ENCODE data around the gene TTC28. TPM values are rescaled to one million over a fixed set of nuclear protein-coding genes. Genes with fewer than 3 reads are reported as not detected.

Gene TTC28
- total and polyA plus RNA-seq, 4 donors, result 3.1 to 74.9 (median 26.1) TPM

GRCh38 chr22:27962268-27963044 is 717.2 kb downstream of the TTC28 start:
- Histone ChIP-seq H3K27me3 (ENCODE audit: control insufficient read depth in 1 of 2, insufficient read depth in 2 of 2, low read length in 1 of 2) (no peaks in the 10 kb centered on the region), H3K27ac (ENCODE audit: low read depth in 1 of 2, low read length in 2 of 2) (no peak overlapping the region), H3K9me3 (ENCODE audit: control insufficient read depth, low read length) (no peaks in the 10 kb centered on the region), H3K4me1 (ENCODE audit: control insufficient read depth in 1 of 2, insufficient read depth in 2 of 2, low read length in 2 of 2) (peaks cover 3 to 8% of the 10 kb centered on the region in 2 donors), H3K4me3 (ENCODE audit: low read length in 2 of 2) (no peak overlapping the region), H3K36me3 (ENCODE audit: control insufficient read depth in 1 of 2, insufficient read depth in 2 of 2, low read length in 1 of 2) (no peaks in the 10 kb centered on the region)
- 56% methylated on average over 9 of the region's 9 CpGs for WGBS, 2 donors
- ATAC-seq (ENCODE audit: low FRiP score) (peak; percentile 59), DNase-seq (no peak)
- intact Hi-C loops (cut with DNase I), result no loop called here

DNA sequence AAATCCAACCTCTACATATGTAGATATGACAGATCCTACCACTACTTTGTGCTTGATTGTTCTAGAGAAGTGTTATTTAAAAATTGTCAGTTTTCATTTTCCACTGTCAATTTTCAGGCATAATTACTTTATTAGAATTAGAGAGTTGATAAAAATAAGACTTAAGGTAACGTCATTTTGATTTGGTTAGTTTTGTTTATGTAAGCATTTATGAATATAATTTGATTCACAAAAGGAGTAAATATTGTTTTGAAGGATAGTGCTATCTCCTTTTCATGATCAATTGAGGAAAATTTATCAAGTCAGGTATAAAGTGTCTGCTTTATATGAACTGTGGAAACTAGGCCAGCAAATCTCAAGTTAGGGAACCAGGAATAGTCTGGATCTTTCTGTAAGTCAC is 718.0 kb downstream of the TTC28 start:
- ATAC-seq (ENCODE audit: low FRiP score), result no peak
- H3K4me1 ChIP-seq (ENCODE audit: control insufficient read depth in 1 of 2, insufficient read depth in 2 of 2, low read length in 2 of 2), result peaks cover 3 to 8% of the 10 kb centered on the region in 2 donors
- no peak for DNase-seq
- intact Hi-C loops (cut with DNase I), result no loop called here
- H3K27ac ChIP-seq (ENCODE audit: low read depth in 1 of 2, low read length in 2 of 2), result no peak overlapping the region
- no peaks in the 10 kb centered on the region for H3K36me3 ChIP-seq (ENCODE audit: control insufficient read depth in 1 of 2, insufficient read depth in 2 of 2, low read length in 1 of 2)
- H3K4me3 ChIP-seq (ENCODE audit: low read length in 2 of 2), result no peak overlapping the region
- H3K9me3 ChIP-seq (ENCODE audit: control insufficient read depth, low read length), result no peaks in the 10 kb centered on the region
- 56 to 63% methylated on average over 1 of the region's 1 CpG for WGBS, 2 donors
- no peaks in the 10 kb centered on the region for H3K27me3 ChIP-seq (ENCODE audit: control insufficient read depth in 1 of 2, insufficient read depth in 2 of 2, low read length in 1 of 2)

- ATAC-seq (ENCODE audit: low FRiP score), result no peak
These were observed 718.5 kb downstream of the TTC28 start for GRCh38 chr22:27961182-27961581.

GRCh38 chr22:27959335-27960090 is 720.1 kb downstream of the TTC28 start:
- Histone ChIP-seq H3K27me3 (ENCODE audit: control insufficient read depth in 1 of 2, insufficient read depth in 2 of 2, low read length in 1 of 2) (no peaks in the 10 kb centered on the region), H3K4me1 (ENCODE audit: control insufficient read depth in 1 of 2, insufficient read depth in 2 of 2, low read length in 2 of 2) (peaks cover 3 to 8% of the 10 kb centered on the region in 2 donors), H3K4me3 (ENCODE audit: low read length in 2 of 2) (no peak overlapping the region), H3K9me3 (ENCODE audit: control insufficient read depth, low read length) (no peaks in the 10 kb centered on the region), H3K27ac (ENCODE audit: low read depth in 1 of 2, low read length in 2 of 2) (no peak overlapping the region), H3K36me3 (ENCODE audit: control insufficient read depth in 1 of 2, insufficient read depth in 2 of 2, low read length in 1 of 2) (no peaks in the 10 kb centered on the region)
- ATAC-seq (ENCODE audit: low FRiP score) (no peak), DNase-seq (no peak)
- 49 to 60% methylated on average over 8 of the region's 8 CpGs for WGBS, 2 donors
- intact Hi-C loops (cut with DNase I), result no loop called here

More at GRCh38 chr22:27961182-27961581, 718.5 kb downstream of the TTC28 start:
- no peaks in the 10 kb centered on the region for H3K27me3 ChIP-seq (ENCODE audit: control insufficient read depth in 1 of 2, insufficient read depth in 2 of 2, low read length in 1 of 2)
- H3K4me3 ChIP-seq (ENCODE audit: low read length in 2 of 2), result no peak overlapping the region
- no peak overlapping the region for H3K27ac ChIP-seq (ENCODE audit: low read depth in 1 of 2, low read length in 2 of 2)
- intact Hi-C loops (cut with DNase I), result no loop called here
- no peaks in the 10 kb centered on the region for H3K36me3 ChIP-seq (ENCODE audit: control insufficient read depth in 1 of 2, insufficient read depth in 2 of 2, low read length in 1 of 2)
- H3K9me3 ChIP-seq (ENCODE audit: control insufficient read depth, low read length), result no peaks in the 10 kb centered on the region
- H3K4me1 ChIP-seq (ENCODE audit: control insufficient read depth in 1 of 2, insufficient read depth in 2 of 2, low read length in 2 of 2), result peaks cover 3 to 8% of the 10 kb centered on the region in 2 donors
- WGBS, 2 donors, result 26 to 34% methylated on average over 4 of the region's 4 CpGs
- no peak for DNase-seq

DNA sequence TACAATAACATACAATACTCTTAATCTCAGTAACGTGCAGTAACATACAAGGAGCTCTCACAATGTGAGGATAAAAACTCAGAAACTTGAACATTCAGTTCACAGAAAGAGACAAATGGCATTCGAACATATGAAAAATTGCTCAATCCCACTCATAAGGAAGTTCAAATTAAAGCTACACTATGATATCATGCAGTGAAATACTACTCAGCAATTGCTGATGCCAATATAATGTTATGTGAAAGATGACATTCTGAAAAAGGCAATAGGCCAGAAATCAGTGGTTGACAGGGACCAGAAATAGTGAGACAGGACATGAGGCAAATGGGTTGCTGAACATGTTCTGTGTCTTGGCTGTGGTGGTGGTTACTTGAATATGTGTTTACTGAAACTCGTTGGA is 726.9 kb downstream of the TTC28 start:
- H3K4me3 ChIP-seq (ENCODE audit: low read length in 2 of 2), result no peak overlapping the region
- H3K36me3 ChIP-seq (ENCODE audit: control insufficient read depth in 1 of 2, insufficient read depth in 2 of 2, low read length in 1 of 2), result no peaks in the 10 kb centered on the region
- WGBS, 2 donors, result 75 to 87% methylated on average over 3 of the region's 3 CpGs
- DNase-seq (no peak), ATAC-seq (ENCODE audit: low FRiP score) (no peak)
- H3K9me3 ChIP-seq (ENCODE audit: control insufficient read depth, low read length), result no peaks in the 10 kb centered on the region
- H3K27ac ChIP-seq (ENCODE audit: low read depth in 1 of 2, low read length in 2 of 2), result no peak overlapping the region
- H3K4me1 ChIP-seq (ENCODE audit: control insufficient read depth in 1 of 2, insufficient read depth in 2 of 2, low read length in 2 of 2), result peaks cover 0 to 2% of the 10 kb centered on the region in 2 donors
- intact Hi-C loops (cut with DNase I), result no loop called here
- H3K27me3 ChIP-seq (ENCODE audit: control insufficient read depth in 1 of 2, insufficient read depth in 2 of 2, low read length in 1 of 2), result no peaks in the 10 kb centered on the region

- Histone ChIP-seq H3K9me3 (ENCODE audit: control insufficient read depth, low read length) (no peaks in the 10 kb centered on the region), H3K36me3 (ENCODE audit: control insufficient read depth in 1 of 2, insufficient read depth in 2 of 2, low read length in 1 of 2) (no peaks in the 10 kb centered on the region), H3K4me3 (ENCODE audit: low read length in 2 of 2) (no peak overlapping the region), H3K27me3 (ENCODE audit: control insufficient read depth in 1 of 2, insufficient read depth in 2 of 2, low read length in 1 of 2) (no peaks in the 10 kb centered on the region), H3K27ac (ENCODE audit: low read depth in 1 of 2, low read length in 2 of 2) (no peak overlapping the region), H3K4me1 (ENCODE audit: control insufficient read depth in 1 of 2, insufficient read depth in 2 of 2, low read length in 2 of 2) (peaks cover 0 to 2% of the 10 kb centered on the region in 2 donors)
- no peak for DNase-seq
- intact Hi-C loops (cut with DNase I), result no loop called here
- ATAC-seq (ENCODE audit: low FRiP score), result no peak
- WGBS, 2 donors, result 80 to 83% methylated on average over 3 of the region's 3 CpGs
These were observed 727.5 kb downstream of the TTC28 start for GRCh38 chr22:27952091-27952490.

- Histone ChIP-seq H3K36me3 (ENCODE audit: control insufficient read depth in 1 of 2, insufficient read depth in 2 of 2, low read length in 1 of 2) (no peaks in the 10 kb centered on the region), H3K27me3 (ENCODE audit: control insufficient read depth in 1 of 2, insufficient read depth in 2 of 2, low read length in 1 of 2) (no peaks in the 10 kb centered on the region), H3K27ac (ENCODE audit: low read depth in 1 of 2, low read length in 2 of 2) (no peak overlapping the region), H3K4me1 (ENCODE audit: control insufficient read depth in 1 of 2, insufficient read depth in 2 of 2, low read length in 2 of 2) (peaks cover 0 to 2% of the 10 kb centered on the region in 2 donors), H3K9me3 (ENCODE audit: control insufficient read depth, low read length) (no peaks in the 10 kb centered on the region), H3K4me3 (ENCODE audit: low read length in 2 of 2) (no peak overlapping the region)
- intact Hi-C loops (cut with DNase I), result no loop called here
- no peak for DNase-seq
- WGBS, 2 donors, result 90 to 91% methylated on average over 3 of the region's 3 CpGs
- no peak for ATAC-seq (ENCODE audit: low FRiP score)
These were observed 730.2 kb downstream of the TTC28 start for GRCh38 chr22:27949421-27949820.

- intact Hi-C loops (cut with DNase I), result no loop called here
- 86 to 89% methylated on average over 2 of the region's 2 CpGs for WGBS, 2 donors
- H3K27ac ChIP-seq (ENCODE audit: low read depth in 1 of 2, low read length in 2 of 2), result no peak overlapping the region
- ATAC-seq (ENCODE audit: low FRiP score), result no peak
- H3K4me3 ChIP-seq (ENCODE audit: low read length in 2 of 2), result no peak overlapping the region
- no peaks in the 10 kb centered on the region for H3K9me3 ChIP-seq (ENCODE audit: control insufficient read depth, low read length)
- H3K36me3 ChIP-seq (ENCODE audit: control insufficient read depth in 1 of 2, insufficient read depth in 2 of 2, low read length in 1 of 2), result no peaks in the 10 kb centered on the region
- DNase-seq, result no peak
- no peaks in the 10 kb centered on the region for H3K27me3 ChIP-seq (ENCODE audit: control insufficient read depth in 1 of 2, insufficient read depth in 2 of 2, low read length in 1 of 2)
- peaks cover 0 to 2% of the 10 kb centered on the region in 2 donors for H3K4me1 ChIP-seq (ENCODE audit: control insufficient read depth in 1 of 2, insufficient read depth in 2 of 2, low read length in 2 of 2)
These were observed 731.1 kb downstream of the TTC28 start for GRCh38 chr22:27948569-27948968.

DNA sequence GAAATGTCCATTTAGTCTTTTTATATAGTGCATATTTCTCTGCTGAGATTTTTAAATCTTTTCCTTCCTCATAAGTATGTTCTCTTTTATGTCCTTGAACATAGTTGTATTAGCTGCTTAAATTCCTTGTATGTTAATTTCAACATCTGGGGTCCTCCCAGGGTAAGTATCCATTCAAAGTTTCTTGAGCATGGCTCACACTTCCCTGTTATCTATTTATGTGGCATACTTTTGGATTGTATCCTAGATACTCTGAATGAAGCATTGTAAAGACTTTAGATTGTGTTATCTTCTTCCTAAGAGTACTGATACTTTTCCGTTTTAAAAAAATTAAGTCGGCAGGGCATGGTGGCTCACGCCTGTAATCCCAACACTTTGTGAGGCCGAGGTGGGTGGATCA is 732.2 kb downstream of the TTC28 start:
- no peak overlapping the region for H3K4me3 ChIP-seq (ENCODE audit: low read length in 2 of 2)
- no peaks in the 10 kb centered on the region for H3K9me3 ChIP-seq (ENCODE audit: control insufficient read depth, low read length)
- 88 to 91% methylated on average over 4 of the region's 4 CpGs for WGBS, 2 donors
- H3K27me3 ChIP-seq (ENCODE audit: control insufficient read depth in 1 of 2, insufficient read depth in 2 of 2, low read length in 1 of 2), result no peaks in the 10 kb centered on the region
- H3K36me3 ChIP-seq (ENCODE audit: control insufficient read depth in 1 of 2, insufficient read depth in 2 of 2, low read length in 1 of 2), result no peaks in the 10 kb centered on the region
- ATAC-seq (ENCODE audit: low FRiP score) (no peak), DNase-seq (no peak)
- H3K27ac ChIP-seq (ENCODE audit: low read depth in 1 of 2, low read length in 2 of 2), result no peak overlapping the region
- intact Hi-C loops (cut with DNase I), result no loop called here
- H3K4me1 ChIP-seq (ENCODE audit: control insufficient read depth in 1 of 2, insufficient read depth in 2 of 2, low read length in 2 of 2), result peaks cover 0 to 2% of the 10 kb centered on the region in 2 donors
